Neuron (in vitro differentiated cells): ENCODE data around the gene VTI1B.

Experiments
- H2AFZ ChIP-seq: one replicate; pipeline ENCODE4 v1.6.1; 2013; ENCODE audit warnings: low read depth, mild to moderate bottlenecking, inconsistent platforms, low read length, moderate library complexity
- H3K27me3 ChIP-seq: one replicate; pipeline ENCODE4 v1.6.1; 2013; ENCODE audit warnings: low read length; ENCODE audit not compliant: insufficient read depth
- H3K36me3 ChIP-seq: one replicate; pipeline ENCODE4 v1.6.1; 2013; ENCODE audit warnings: low read length; ENCODE audit not compliant: insufficient read depth
- H3K4me1 ChIP-seq: one replicate; pipeline ENCODE4 v1.6.1; 2013; ENCODE audit warnings: low read length; ENCODE audit not compliant: insufficient read depth
- H3K4me3 ChIP-seq: 2 replicates; pipeline ENCODE4 v1.5.1; 2013; ENCODE audit warnings: mild to moderate bottlenecking, low read length, moderate library complexity
- H3K9me3 ChIP-seq: one replicate; pipeline ENCODE4 v1.6.1; 2013; ENCODE audit warnings: low read length

Gene VTI1B

GRCh38 chr14:67668559-67668958, 5.9 kb downstream of the VTI1B start:
- Histone ChIP-seq H3K36me3 (peaks cover 6% of the 10 kb centered on the region), H2AFZ (no peak overlapping the region), H3K4me3 (no peak overlapping the region), H3K9me3 (no peaks in the 10 kb centered on the region), H3K4me1 (peaks cover 9% of the 10 kb centered on the region), H3K27me3 (no peaks in the 10 kb centered on the region)

GRCh38 chr14:67666750-67667449, 7.5 kb downstream of the VTI1B start:
- Histone ChIP-seq H3K4me3 (no peak overlapping the region), H3K27me3 (no peaks in the 10 kb centered on the region), H3K9me3 (no peaks in the 10 kb centered on the region), H3K4me1 (no peaks in the 10 kb centered on the region), H2AFZ (no peak overlapping the region), H3K36me3 (peaks cover 11% of the 10 kb centered on the region)

- Histone ChIP-seq H3K36me3 (peaks cover 15% of the 10 kb centered on the region), H3K4me1 (no peaks in the 10 kb centered on the region), H3K9me3 (no peaks in the 10 kb centered on the region), H3K4me3 (no peak overlapping the region), H2AFZ (no peak overlapping the region), H3K27me3 (no peaks in the 10 kb centered on the region)
Observed at GRCh38 chr14:67665868-67666267, 8.6 kb downstream of the VTI1B start.

GRCh38 chr14:67663633-67664032, 10.8 kb downstream of the VTI1B start:
- no peaks in the 10 kb centered on the region for H3K9me3 ChIP-seq
- no peak overlapping the region for H2AFZ ChIP-seq
- peaks cover 25% of the 10 kb centered on the region for H3K36me3 ChIP-seq
- H3K4me3 ChIP-seq: no peak overlapping the region
- no peaks in the 10 kb centered on the region for H3K4me1 ChIP-seq
- no peaks in the 10 kb centered on the region for H3K27me3 ChIP-seq

- Histone ChIP-seq H2AFZ (no peak overlapping the region), H3K9me3 (no peaks in the 10 kb centered on the region), H3K4me1 (no peaks in the 10 kb centered on the region), H3K27me3 (no peaks in the 10 kb centered on the region), H3K4me3 (no peak overlapping the region), H3K36me3 (peaks cover 84% of the 10 kb centered on the region)
Observed at GRCh38 chr14:67653651-67654280, 20.7 kb downstream of the VTI1B start.

GRCh38 chr14:67652189-67652588, 22.2 kb downstream of the VTI1B start:
- peaks cover 88% of the 10 kb centered on the region for H3K36me3 ChIP-seq
- H3K4me1 ChIP-seq: no peaks in the 10 kb centered on the region

GRCh38 chr14:67650694-67651093, 23.7 kb downstream of the VTI1B start:
- Histone ChIP-seq H2AFZ (no peak overlapping the region), H3K9me3 (no peaks in the 10 kb centered on the region), H3K4me1 (no peaks in the 10 kb centered on the region), H3K4me3 (no peak overlapping the region), H3K27me3 (no peaks in the 10 kb centered on the region), H3K36me3 (peaks cover 84% of the 10 kb centered on the region)

More at GRCh38 chr14:67652189-67652588, 22.2 kb downstream of the VTI1B start:
- Histone ChIP-seq H2AFZ (no peak overlapping the region), H3K4me3 (no peak overlapping the region), H3K9me3 (no peaks in the 10 kb centered on the region), H3K27me3 (no peaks in the 10 kb centered on the region)

GRCh38 chr14:67650151-67650550, 24.3 kb downstream of the VTI1B start:
- peaks cover 84% of the 10 kb centered on the region for H3K36me3 ChIP-seq
- no peaks in the 10 kb centered on the region for H3K27me3 ChIP-seq
- H3K4me3 ChIP-seq: no peak overlapping the region
- no peaks in the 10 kb centered on the region for H3K4me1 ChIP-seq
- no peaks in the 10 kb centered on the region for H3K9me3 ChIP-seq
- no peak overlapping the region for H2AFZ ChIP-seq

- Histone ChIP-seq H3K27me3 (no peaks in the 10 kb centered on the region), H3K36me3 (peaks cover 48% of the 10 kb centered on the region), H3K4me3 (no peak overlapping the region), H3K4me1 (no peaks in the 10 kb centered on the region), H3K9me3 (no peaks in the 10 kb centered on the region), H2AFZ (no peak overlapping the region)
Observed at GRCh38 chr14:67646131-67646530, 28.3 kb downstream of the VTI1B start.

GRCh38 chr14:67645414-67645813, 29.0 kb downstream of the VTI1B start:
- peaks cover 41% of the 10 kb centered on the region for H3K36me3 ChIP-seq
- H3K9me3 ChIP-seq: no peaks in the 10 kb centered on the region
- no peaks in the 10 kb centered on the region for H3K27me3 ChIP-seq
- H3K4me3 ChIP-seq: no peak overlapping the region
- H3K4me1 ChIP-seq: no peaks in the 10 kb centered on the region
- no peak overlapping the region for H2AFZ ChIP-seq

GRCh38 chr14:67644428-67644827, 30.0 kb downstream of the VTI1B start:
- H3K4me3 ChIP-seq: no peak overlapping the region
- H2AFZ ChIP-seq: no peak overlapping the region
- H3K27me3 ChIP-seq: no peaks in the 10 kb centered on the region
- peaks cover 31% of the 10 kb centered on the region for H3K36me3 ChIP-seq
- H3K9me3 ChIP-seq: no peaks in the 10 kb centered on the region
- H3K4me1 ChIP-seq: no peaks in the 10 kb centered on the region

GRCh38 chr14:67643713-67644112, 30.7 kb downstream of the VTI1B start:
- Histone ChIP-seq H3K4me1 (no peaks in the 10 kb centered on the region), H3K9me3 (no peaks in the 10 kb centered on the region), H3K27me3 (no peaks in the 10 kb centered on the region), H3K4me3 (no peak overlapping the region), H3K36me3 (peaks cover 24% of the 10 kb centered on the region), H2AFZ (no peak overlapping the region)

- peaks cover 14% of the 10 kb centered on the region for H3K36me3 ChIP-seq
- H3K27me3 ChIP-seq: no peaks in the 10 kb centered on the region
- no peak overlapping the region for H3K4me3 ChIP-seq
- no peaks in the 10 kb centered on the region for H3K4me1 ChIP-seq
- no peaks in the 10 kb centered on the region for H3K9me3 ChIP-seq
- H2AFZ ChIP-seq: no peak overlapping the region
Observed at GRCh38 chr14:67641902-67642749, 32.3 kb downstream of the VTI1B start.
